HG03095 (cell line): ENCODE measurements around the gene CHAF1A.

ENCODE experiments used
- ATAC-seq: cut with Tn5 transposase; IDR thresholded peaks from one replicate; pipeline ENCODE4 v1.9.1; 2021; ENCODE audit warnings: moderate library complexity; ENCODE audit not compliant: unreplicated experiment

CHAF1A gene

GRCh38 chr19:4402171-4403004 is at the start of gene CHAF1A:
CHAF1A (plus strand) TSS chr19:4402640; CDS start chr19:4402763, 123 bp downstream.
- peak; percentile 83 for ATAC-seq

DNA sequence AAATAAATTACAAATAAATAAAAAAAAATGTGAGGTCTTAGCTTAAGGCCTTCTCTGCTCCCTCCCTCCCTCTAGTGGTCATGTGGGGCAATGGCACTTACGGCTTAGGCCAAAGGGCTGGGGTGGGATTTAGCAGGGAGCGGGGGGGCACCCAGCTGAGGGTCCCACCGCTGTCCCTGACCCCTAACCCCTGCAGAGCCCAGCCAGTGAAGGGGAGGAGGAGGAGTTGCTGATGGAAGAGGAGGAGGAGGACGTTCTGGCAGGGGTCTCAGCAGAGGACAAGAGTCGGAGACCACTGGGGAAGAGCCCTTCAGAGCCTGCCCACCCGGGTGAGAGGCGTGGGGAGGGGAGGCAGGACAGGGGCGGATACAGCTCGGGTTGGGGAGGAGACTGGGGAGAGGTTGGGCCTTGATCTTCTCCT is 49.7 kb upstream of the CHAF1A start:
- no peak for ATAC-seq

DNA sequence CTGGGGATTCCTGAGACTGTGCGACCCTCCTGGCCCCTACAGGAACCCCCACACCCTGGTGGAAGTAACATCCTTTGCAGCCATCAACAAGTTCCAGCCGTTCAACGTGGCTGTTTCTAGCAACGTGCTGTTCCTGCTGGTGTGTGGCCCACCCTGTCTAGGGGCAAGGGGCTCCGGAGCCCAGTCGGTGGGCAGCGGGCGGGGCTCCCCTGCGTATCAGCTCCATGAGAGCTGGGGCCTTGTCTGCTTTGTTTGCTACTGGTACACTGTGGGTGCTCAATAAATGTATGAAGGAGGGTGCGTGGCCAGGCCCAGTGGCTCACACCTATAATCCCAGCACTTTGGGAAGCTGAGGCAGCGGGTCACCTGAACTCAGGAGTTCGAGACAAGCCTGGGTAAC is 48.2 kb upstream of the CHAF1A start:
- no peak for ATAC-seq

- ATAC-seq: no peak
These were observed 47.5 kb upstream of the CHAF1A start for GRCh38 chr19:4354897-4355296.

GRCh38 chr19:4357095-4357797 is 45.2 kb upstream of the CHAF1A start:
- no peak for ATAC-seq

GRCh38 chr19:4357921-4358326 is 44.5 kb upstream of the CHAF1A start:
- ATAC-seq: no peak

- no peak for ATAC-seq
These were observed 43.5 kb upstream of the CHAF1A start for GRCh38 chr19:4358709-4359626.

- ATAC-seq: no peak
These were observed 42.8 kb upstream of the CHAF1A start for GRCh38 chr19:4359627-4360000.

GRCh38 chr19:4360081-4360569 is 42.3 kb upstream of the CHAF1A start:
- no peak for ATAC-seq

DNA sequence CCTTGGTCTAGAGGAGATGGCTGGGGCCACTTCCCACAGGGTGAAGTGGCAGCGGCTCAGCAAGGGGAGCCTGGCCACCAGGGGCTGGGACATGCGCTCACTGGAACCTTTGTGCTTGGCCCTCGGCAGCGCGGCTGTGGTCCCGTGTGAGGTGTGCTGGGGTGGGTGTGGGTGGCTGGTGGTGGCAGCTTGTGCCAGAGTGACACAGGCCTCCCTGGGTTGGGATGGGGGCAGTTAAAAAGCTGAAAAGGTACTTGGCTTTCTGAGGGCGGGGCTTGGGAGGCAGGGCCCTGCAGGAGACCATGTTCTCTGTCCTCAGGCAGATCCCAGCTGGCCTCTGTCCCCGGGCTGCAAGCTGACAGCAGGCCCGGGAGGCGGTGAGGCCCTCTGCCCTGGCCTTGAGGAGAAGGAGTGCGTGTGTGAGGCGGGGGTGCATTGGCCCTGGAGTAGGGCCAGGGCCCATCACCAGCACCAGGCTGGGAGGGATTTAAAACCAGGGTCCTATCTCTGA is 41.7 kb upstream of the CHAF1A start:
- no peak for ATAC-seq

DNA sequence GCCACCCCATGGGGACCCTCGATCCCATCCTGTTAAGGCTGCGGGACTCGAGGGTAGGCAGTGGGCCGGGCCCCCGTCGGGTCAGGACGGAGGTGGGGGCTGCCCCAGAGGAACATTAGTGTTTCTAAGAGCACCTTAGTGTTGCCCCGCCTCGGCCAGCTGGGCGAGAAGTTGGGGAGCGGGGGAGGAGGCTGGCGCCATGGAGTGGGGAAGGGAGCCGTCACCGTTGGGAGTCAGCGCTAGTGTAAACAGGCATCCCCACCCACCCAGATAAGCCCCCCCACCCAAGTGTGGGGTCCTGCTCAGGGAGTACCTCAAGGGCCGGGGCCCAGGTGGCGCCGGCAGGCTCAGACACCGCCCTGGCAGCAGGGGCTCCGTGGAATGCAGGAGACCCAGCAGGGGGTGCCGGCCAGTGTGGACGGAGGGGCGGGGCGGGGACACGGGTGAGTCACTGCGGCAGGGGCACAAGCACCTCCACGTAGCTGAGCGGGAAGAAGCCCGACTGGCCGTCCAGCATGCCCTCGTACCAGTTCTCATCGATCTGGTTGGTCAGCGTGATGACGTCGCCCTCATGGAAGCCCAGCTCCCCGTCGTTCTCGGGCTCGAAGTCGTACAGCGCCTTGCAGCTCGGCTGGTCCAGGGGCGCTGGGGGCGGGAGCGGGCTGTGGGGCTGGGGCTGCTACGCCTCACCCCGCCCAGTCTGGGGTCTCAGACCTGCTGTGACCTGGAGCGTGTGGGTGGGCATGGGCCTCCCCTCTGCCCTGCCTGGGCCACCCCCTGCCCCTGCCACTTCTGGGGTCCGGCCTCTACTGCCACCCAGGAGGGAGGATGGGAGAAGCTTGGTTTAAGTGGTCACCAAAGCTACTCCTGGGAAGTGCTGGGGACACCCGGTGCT is 41.0 kb upstream of the CHAF1A start:
- ATAC-seq: no peak

DNA sequence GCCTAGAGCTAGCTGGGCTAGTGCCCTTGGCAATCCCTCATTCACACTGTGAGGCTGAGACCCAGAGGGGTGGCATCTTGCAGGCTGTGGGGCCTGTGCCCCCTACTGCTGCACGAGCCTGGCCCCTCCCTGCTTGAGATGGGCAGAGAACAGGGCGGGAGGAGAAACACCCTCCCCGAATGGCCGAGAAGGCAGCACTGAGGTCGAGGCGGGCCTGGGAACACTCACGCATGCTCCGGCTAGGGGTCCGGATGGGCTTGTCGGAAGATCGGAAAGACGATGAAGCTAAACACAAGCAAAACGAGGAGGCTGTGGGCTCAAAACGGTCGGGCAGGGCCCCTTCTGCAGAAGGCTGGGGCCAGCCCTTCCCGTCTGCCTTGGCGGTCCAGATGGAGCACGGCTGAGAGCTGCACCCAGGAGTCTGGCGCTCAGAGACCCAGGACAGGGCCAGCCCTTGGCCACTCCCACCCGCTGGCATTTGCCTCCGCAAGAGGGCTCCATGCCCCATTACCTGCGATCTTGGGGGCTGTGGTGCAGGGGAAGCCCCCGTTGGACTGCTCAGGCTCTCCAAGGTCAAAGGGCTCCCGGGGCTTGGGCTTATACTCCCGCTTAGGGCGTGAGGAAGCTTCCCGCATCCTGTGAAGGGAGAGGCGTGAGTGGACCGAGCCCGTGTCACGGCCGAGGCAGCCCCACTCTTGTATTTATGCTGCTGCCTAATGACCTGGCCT is 40.2 kb upstream of the CHAF1A start:
- no peak for ATAC-seq

DNA sequence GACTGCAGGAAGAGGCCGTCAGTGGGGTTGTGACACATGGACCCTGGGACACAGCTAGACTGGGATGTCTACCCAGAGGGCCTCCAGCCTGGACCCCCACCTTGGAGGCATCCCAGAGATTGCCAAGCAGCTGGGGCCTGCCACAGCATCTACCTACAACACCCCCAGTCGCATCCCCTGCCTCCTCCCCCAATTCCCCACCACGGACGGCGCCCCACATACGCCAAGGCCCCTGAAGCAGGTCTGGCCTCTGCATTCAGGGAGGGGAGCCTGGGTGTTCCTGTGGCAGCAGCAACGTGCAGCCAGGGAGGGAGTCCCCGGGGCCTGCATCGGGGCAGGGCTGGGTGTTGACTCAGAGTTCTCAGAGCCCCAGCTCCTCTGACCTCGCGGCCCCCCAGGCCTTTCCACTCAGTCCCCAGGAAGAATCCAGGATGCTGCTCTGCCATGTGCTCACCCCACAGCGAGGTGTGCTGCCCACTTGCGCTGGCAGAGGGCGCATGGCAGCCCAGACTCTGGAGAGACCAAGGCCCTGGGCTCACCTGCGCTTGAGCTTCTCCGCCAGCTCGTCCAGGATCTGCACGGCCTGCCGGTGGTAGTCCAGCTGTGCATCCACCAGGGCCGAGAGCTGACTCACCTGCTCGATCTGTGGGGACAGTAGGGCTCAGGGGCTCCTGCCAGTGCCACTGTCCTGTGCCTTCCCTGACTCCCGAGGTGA is 39.5 kb upstream of the CHAF1A start:
- ATAC-seq: no peak

- no peak for ATAC-seq
These were observed 38.7 kb upstream of the CHAF1A start for GRCh38 chr19:4363571-4364304.

- no peak for ATAC-seq
These were observed 37.1 kb upstream of the CHAF1A start for GRCh38 chr19:4365341-4365740.

DNA sequence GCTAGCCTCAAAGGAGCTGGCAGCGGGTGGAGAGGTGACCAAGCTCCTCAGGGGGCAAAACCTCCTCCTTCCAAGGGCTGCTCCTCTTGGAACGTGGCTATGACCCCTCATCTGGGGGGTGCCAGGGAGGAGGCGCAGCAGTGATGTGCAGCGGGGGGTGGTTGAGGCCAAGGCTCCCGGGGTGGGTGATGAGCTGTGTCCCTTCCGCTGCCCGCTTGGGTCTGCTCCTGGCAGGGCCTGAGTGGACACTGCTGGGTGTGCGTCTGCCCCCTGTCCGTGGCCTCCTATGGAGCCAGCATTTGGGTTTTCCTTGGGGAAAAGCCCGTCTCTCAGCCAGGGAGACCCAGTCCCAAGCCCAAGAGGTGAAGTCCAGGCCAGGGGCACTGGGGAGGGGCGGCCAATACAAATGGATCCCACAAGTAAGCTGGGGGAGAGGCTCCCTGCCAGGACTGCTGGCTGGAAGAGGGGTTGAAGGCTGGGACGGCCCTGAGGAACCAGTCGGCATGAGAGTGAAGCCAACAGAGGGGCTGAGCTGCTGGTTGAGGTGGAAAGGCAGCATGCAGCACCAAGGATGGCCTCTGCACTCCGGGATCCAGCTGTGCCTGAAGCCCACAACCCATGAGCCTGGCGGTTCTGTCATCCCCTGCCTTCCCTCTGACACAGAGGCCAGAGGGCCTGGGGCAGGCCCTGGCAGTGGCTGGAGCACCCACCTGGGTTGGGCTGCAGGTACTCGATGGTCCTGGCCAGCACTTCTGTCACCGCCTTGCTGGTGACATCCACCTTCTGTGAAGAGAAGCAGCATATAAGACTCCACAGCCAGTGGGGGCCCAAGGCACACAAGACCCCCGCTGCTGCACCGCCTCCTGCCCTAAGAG is 36.4 kb upstream of the CHAF1A start:
- no peak for ATAC-seq
